PC-9 (cell line): ENCODE results near the gene STK17A. TPM values are rescaled to one million over a fixed set of nuclear protein-coding genes. Genes with fewer than 3 reads are reported as not detected.

Source experiments
- BruUV-seq: library from RNA; stranded (reverse); fragments of 400-500 nt; replicated peaks from 2 replicates; lab custom pipeline; 2021; lab: Mats Ljungman, UMichigan
- CTCF ChIA-PET: fragments of 300-600 bp; sonication (Branson Sonifier 250); formaldehyde crosslinking; loops from one replicate; lab custom pipeline; 2022; ENCODE audit warnings: antibody characterized with exemption; lab: Charles Lee
- POLR2A ChIA-PET: fragments of 300-600 bp; sonication (Branson Sonifier 250); formaldehyde crosslinking; loops from one replicate; lab custom pipeline; 2022; ENCODE audit warnings: antibody characterized with exemption; ENCODE audit not compliant: unreplicated experiment; lab: Charles Lee
- DNase-seq, 2 experiments: peaks; one replicate each; pipeline versions ENCODE4 v3.0.0 to v3.0.0-alpha.2; 2015 to 2022; ENCODE audit warnings: mixed read lengths in 1 of 2
- H2AFZ ChIP-seq: fragments of 200-600 bp; sonication (generic); 2 replicates; pipeline ENCODE4 v1.8.1; 2017; ENCODE audit warnings: antibody characterized with exemption
- H3F3A ChIP-seq: fragments of 200-600 bp; sonication (generic); 2 replicates; pipeline ENCODE4 v1.8.1; 2017; ENCODE audit warnings: antibody characterized with exemption, mild to moderate bottlenecking, low read depth; ENCODE audit not compliant: insufficient read depth
- H3K27ac ChIP-seq: fragments of 200-600 bp; sonication (generic); 2 replicates; pipeline ENCODE4 v1.6.1; 2016; ENCODE audit warnings: mixed run types
- H3K27me3 ChIP-seq: fragments of 200-600 bp; sonication (generic); 2 replicates; pipeline ENCODE4 v1.6.1; 2016; ENCODE audit warnings: low read depth, mixed run types; ENCODE audit not compliant: insufficient read depth
- H3K36me3 ChIP-seq: fragments of 200-600 bp; sonication (generic); 2 replicates; pipeline ENCODE4 v1.6.1; 2016; ENCODE audit warnings: low read depth, mixed run types
- H3K4me1 ChIP-seq: fragments of 200-600 bp; sonication (generic); replicated peaks from 2 replicates; pipeline ENCODE4 v1.6.1; 2016; ENCODE audit warnings: mixed run types; ENCODE audit not compliant: insufficient read depth
- H3K4me2 ChIP-seq: fragments of 200-600 bp; sonication (generic); 2 replicates; pipeline ENCODE4 v1.6.1; 2017; ENCODE audit warnings: mixed run types
- H3K4me3 ChIP-seq: fragments of 200-600 bp; sonication (generic); 2 replicates; pipeline ENCODE4 v1.6.1; 2016; ENCODE audit warnings: mixed run types
- H3K79me2 ChIP-seq: fragments of 200-600 bp; sonication (generic); 2 replicates; pipeline ENCODE4 v1.6.1; 2017; ENCODE audit warnings: low read depth, mixed run types
- H3K9me2 ChIP-seq: fragments of 200-600 bp; sonication (generic); 2 replicates; pipeline ENCODE4 v1.8.1; 2017; ENCODE audit warnings: mild to moderate bottlenecking; ENCODE audit not compliant: insufficient read depth
- H3K9me3 ChIP-seq: fragments of 200-600 bp; sonication (generic); 2 replicates; pipeline ENCODE4 v1.8.1; 2016; ENCODE audit warnings: low read depth; ENCODE audit not compliant: insufficient read depth
- H4K20me1 ChIP-seq: fragments of 200-600 bp; sonication (generic); 2 replicates; pipeline ENCODE4 v1.8.1; 2017; ENCODE audit not compliant: insufficient read depth
- EZH2 ChIP-seq: fragments of 200-600 bp; sonication (generic); IDR thresholded peaks from 2 replicates; pipeline ENCODE4 v1.8.0; 2017; ENCODE audit warnings: antibody characterized with exemption, low read depth
- intact Hi-C: fragments of 100-400 bp; cut with micrococcal nuclease; formaldehyde crosslinking; loops from one replicate; pipeline ENCODE4 v1.10.0; 2022; ENCODE audit not compliant: unreplicated experiment
- total RNA-seq: library from RNA; stranded (reverse); gene quantifications from 2 replicates; pipeline ENCODE4 v1.2.3, GENCODE V29; 2021
- TF ChIP-seq, protein P1 (sequence below): fragments of 200-600 bp; sonication (generic); conservative IDR thresholded peaks from 2 replicates; pipeline ENCODE4 v1.6.1; 2017; ENCODE audit warnings: mixed run types, antibody characterized with exemption, mild to moderate bottlenecking, moderate library complexity

STK17A gene
- total RNA-seq, 1 experiment from 2014 or later: 18.8 TPM

GRCh38 chr7:43542716-43543115 lies 40.2 kb upstream of the STK17A start:
- no peaks in the 10 kb centered on the region for H4K20me1 ChIP-seq
- CTCF ChIA-PET: no interaction called here
- H3K9me2 ChIP-seq: peaks cover 4% of the 10 kb centered on the region; the same call in 1 of the 2 replicates
- no peaks in the 10 kb centered on the region; the same call in 1 of the 2 replicates for H3K9me3 ChIP-seq
- POLR2A ChIA-PET: no interaction called here
- H3K4me3 ChIP-seq: no peak overlapping the region
- H2AFZ ChIP-seq: no peak overlapping the region
- H3K36me3 ChIP-seq: no peaks in the 10 kb centered on the region
- intact Hi-C loops: no loop called here
- H3K27ac ChIP-seq: no peak overlapping the region
- H3K27me3 ChIP-seq: peaks cover 22% of the 10 kb centered on the region
- DNase-seq: no peak
- no peaks in the 10 kb centered on the region for H3K79me2 ChIP-seq
- TF ChIP-seq, protein P1, sequence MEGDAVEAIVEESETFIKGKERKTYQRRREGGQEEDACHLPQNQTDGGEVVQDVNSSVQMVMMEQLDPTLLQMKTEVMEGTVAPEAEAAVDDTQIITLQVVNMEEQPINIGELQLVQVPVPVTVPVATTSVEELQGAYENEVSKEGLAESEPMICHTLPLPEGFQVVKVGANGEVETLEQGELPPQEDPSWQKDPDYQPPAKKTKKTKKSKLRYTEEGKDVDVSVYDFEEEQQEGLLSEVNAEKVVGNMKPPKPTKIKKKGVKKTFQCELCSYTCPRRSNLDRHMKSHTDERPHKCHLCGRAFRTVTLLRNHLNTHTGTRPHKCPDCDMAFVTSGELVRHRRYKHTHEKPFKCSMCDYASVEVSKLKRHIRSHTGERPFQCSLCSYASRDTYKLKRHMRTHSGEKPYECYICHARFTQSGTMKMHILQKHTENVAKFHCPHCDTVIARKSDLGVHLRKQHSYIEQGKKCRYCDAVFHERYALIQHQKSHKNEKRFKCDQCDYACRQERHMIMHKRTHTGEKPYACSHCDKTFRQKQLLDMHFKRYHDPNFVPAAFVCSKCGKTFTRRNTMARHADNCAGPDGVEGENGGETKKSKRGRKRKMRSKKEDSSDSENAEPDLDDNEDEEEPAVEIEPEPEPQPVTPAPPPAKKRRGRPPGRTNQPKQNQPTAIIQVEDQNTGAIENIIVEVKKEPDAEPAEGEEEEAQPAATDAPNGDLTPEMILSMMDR: no peak
- TF ChIP-seq EZH2: no peak
- no peaks in the 10 kb centered on the region for H3K4me1 ChIP-seq
- no TSS peak for BruUV-seq
- no peak overlapping the region for H3K4me2 ChIP-seq
- H3F3A ChIP-seq: no peaks in the 10 kb centered on the region

GRCh38 chr7:43546231-43546630 lies 36.7 kb upstream of the STK17A start:
- H3K4me2 ChIP-seq: no peak overlapping the region

DNA sequence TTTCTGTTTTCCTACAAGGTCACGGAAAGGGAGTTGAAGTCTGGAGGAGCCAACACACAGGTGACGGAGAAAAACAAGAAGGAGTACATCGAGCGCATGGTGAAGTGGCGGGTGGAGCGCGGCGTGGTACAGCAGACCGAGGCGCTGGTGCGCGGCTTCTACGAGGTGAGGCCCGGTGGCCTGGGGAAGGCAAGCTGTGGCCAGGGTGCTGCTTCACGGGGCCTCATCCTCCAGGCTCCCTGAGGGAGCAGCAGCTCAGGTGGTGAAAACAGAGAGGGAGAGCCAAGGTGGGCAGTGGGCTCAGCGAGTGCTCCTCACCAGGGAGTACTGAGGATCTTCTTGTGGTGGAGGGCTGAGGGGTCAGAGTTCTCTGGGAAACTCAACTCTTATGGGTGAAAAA lies 32.5 kb upstream of the STK17A start:
- Histone ChIP-seq H3K4me1 (0 out of 2 replicates have a peak, but pooled peaks cover 7% of the 10 kb centered on the region), H3K4me3 (no peak overlapping the region), H3K9me2 (no peaks in the 10 kb centered on the region), H3K4me2 (no peak overlapping the region), H4K20me1 (no peaks in the 10 kb centered on the region), H3K79me2 (no peaks in the 10 kb centered on the region), H3F3A (no peaks in the 10 kb centered on the region), H3K9me3 (no peaks in the 10 kb centered on the region), H2AFZ (no peak overlapping the region), H3K27me3 (peaks cover 27% of the 10 kb centered on the region), H3K27ac (no peak overlapping the region), H3K36me3 (no peaks in the 10 kb centered on the region)
- ChIA-PET CTCF (no interaction called here), POLR2A (no interaction called here)
- intact Hi-C loops: no loop called here
- BruUV-seq: no TSS peak
- TF ChIP-seq, protein P1: no peak
- TF ChIP-seq EZH2: no peak
- no peak for DNase-seq

More at GRCh38 chr7:43546231-43546630, 36.7 kb upstream of the STK17A start:
- no peak for DNase-seq
- peaks cover 22% of the 10 kb centered on the region for H3K27me3 ChIP-seq
- H3K79me2 ChIP-seq: no peaks in the 10 kb centered on the region
- no peaks in the 10 kb centered on the region for H3K9me3 ChIP-seq
- H3K4me1 ChIP-seq: no peaks in the 10 kb centered on the region
- H3F3A ChIP-seq: no peaks in the 10 kb centered on the region
- CTCF ChIA-PET: no interaction called here
- peaks cover 4% of the 10 kb centered on the region; the same call in 1 of the 2 replicates for H3K9me2 ChIP-seq
- no peak overlapping the region for H2AFZ ChIP-seq
- POLR2A ChIA-PET: no interaction called here
- H3K27ac ChIP-seq: no peak overlapping the region
- intact Hi-C loops: no loop called here
- no peaks in the 10 kb centered on the region for H4K20me1 ChIP-seq
- TF ChIP-seq EZH2: no peak
- TF ChIP-seq, protein P1: no peak
- no peaks in the 10 kb centered on the region for H3K36me3 ChIP-seq
- no TSS peak for BruUV-seq
- H3K4me3 ChIP-seq: no peak overlapping the region
